Esophagus squamous epithelium (tissue), 5 donors: Measurements from ENCODE around the gene FAM171A1. TPM values are rescaled to one million over a fixed set of nuclear protein-coding genes. Genes with fewer than 3 reads are reported as not detected.

Experiments used
- DNase-seq: peaks from one replicate; lab custom pipeline; 2025; lab: John Stamatoyannopoulos, UW
- H3K27ac ChIP-seq, 4 donors: fragments of 200-600 bp; sonication (generic); one replicate each; pipeline ENCODE4 v1.5.1; 2016 to 2019; ENCODE audit warnings: mild to moderate bottlenecking in 1 of 4
- H3K27me3 ChIP-seq, 4 donors: fragments of 200-600 bp; sonication (generic); 1 replicate in 3 of 4; 2 replicates in 1 of 4; pipeline versions ENCODE4 v1.5.1 to v1.6.0; 2017 to 2021; ENCODE audit warnings: antibody characterized with exemption in 1 of 4
- H3K36me3 ChIP-seq, 3 donors: fragments of 200-600 bp; sonication (generic); one replicate each; pipeline ENCODE4 v1.5.1; 2016 to 2019
- H3K4me1 ChIP-seq, 3 donors: fragments of 200-600 bp; sonication (generic); one replicate each; pipeline ENCODE4 v1.5.1; 2017 to 2019
- H3K4me3 ChIP-seq, 4 donors: fragments of 200-600 bp; sonication (generic); 1 replicate in 3 of 4; 2 replicates in 1 of 4; pipeline ENCODE4 v1.5.1; 2016 to 2019; ENCODE audit warnings: mild to moderate bottlenecking in 2 of 4, moderate library complexity in 1 of 4
- H3K9me3 ChIP-seq, 3 donors: fragments of 200-600 bp; sonication (generic); one replicate each; pipeline ENCODE4 v1.5.1; 2016 to 2019
- POLR2A ChIP-seq, 4 donors: fragments of 450-650 bp; IDR thresholded peaks; one replicate each; pipeline ENCODE4 v1.6.1; 2017; ENCODE audit warnings: antibody characterized with exemption in 4 of 4, mild to moderate bottlenecking in 4 of 4, moderate library complexity in 3 of 4
- WGBS, 2 donors: methylation state at CpG; one replicate each; pipeline ENCODE4 v1.1.5; 2018; 5-methylcytosine and 5-hydroxymethylcytosine counted together
- intact Hi-C: fragments of 100-400 bp; cut with DNase I; formaldehyde crosslinking; loops from one replicate; pipeline ENCODE4 v1.15.0; 2022
- total RNA-seq, 4 donors: library from RNA; depleted of rRNA; stranded (reverse); fragments of >200 nt; gene quantifications; one replicate each; pipeline ENCODE4 v1.1.0, GENCODE V29; 2016
- TF ChIP-seq, protein P1 (sequence below), 6 experiments: fragments of 450-650 bp in 4 of 6; fragments of 200-600 bp in 2 of 6; sonication (generic) in 2 of 6; IDR thresholded peaks; one replicate each; pipeline ENCODE4 v1.5.1; 2016 to 2019; ENCODE audit warnings: antibody characterized with exemption in 6 of 6, mild to moderate bottlenecking in 4 of 6, moderate library complexity in 4 of 6
- donor health status: DM: yes; HTN: yes; CAD: no.

FAM171A1 gene
- total RNA-seq, 4 donors from 2014 or later = 3.8 to 10.9 (median 5.3) TPM

- Histone ChIP-seq H3K4me1 (peaks cover 0 to 22% (median 4%) of the 10 kb centered on the region in 3 donors), H3K4me3 (no peak overlapping the region), H3K27me3 (no peaks in the 10 kb centered on the region), H3K27ac (no peak overlapping the region), H3K36me3 (no peaks in the 10 kb centered on the region), H3K9me3 (no peaks in the 10 kb centered on the region)
- no peak for DNase-seq
- TF ChIP-seq POLR2A (IDR thresholded peaks at IDR 0.05) = no peak
- TF ChIP-seq, protein P1, sequence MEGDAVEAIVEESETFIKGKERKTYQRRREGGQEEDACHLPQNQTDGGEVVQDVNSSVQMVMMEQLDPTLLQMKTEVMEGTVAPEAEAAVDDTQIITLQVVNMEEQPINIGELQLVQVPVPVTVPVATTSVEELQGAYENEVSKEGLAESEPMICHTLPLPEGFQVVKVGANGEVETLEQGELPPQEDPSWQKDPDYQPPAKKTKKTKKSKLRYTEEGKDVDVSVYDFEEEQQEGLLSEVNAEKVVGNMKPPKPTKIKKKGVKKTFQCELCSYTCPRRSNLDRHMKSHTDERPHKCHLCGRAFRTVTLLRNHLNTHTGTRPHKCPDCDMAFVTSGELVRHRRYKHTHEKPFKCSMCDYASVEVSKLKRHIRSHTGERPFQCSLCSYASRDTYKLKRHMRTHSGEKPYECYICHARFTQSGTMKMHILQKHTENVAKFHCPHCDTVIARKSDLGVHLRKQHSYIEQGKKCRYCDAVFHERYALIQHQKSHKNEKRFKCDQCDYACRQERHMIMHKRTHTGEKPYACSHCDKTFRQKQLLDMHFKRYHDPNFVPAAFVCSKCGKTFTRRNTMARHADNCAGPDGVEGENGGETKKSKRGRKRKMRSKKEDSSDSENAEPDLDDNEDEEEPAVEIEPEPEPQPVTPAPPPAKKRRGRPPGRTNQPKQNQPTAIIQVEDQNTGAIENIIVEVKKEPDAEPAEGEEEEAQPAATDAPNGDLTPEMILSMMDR (IDR thresholded peaks at IDR 0.05) = peak in 1 of 6 experiments; percentile 11
- intact Hi-C loops = no loop called here
- WGBS, 2 donors = 63 to 69% methylated on average over 7 of the region's 7 CpGs
These were observed 198.7 kb downstream of the FAM171A1 start for GRCh38 chr10:15172306-15172840.

- Histone ChIP-seq H3K27me3 (no peaks in the 10 kb centered on the region), H3K4me1 (peaks cover 0 to 42% (median 16%) of the 10 kb centered on the region in 3 donors), H3K27ac (peak overlapping the region; percentile 6 to 95 (median 40)), H3K36me3 (no peaks in the 10 kb centered on the region), H3K9me3 (no peaks in the 10 kb centered on the region), H3K4me3 (peak overlapping the region in 3 of 4 donors; percentile 23 to 51 (median 30))
- TF ChIP-seq, protein P1 (IDR thresholded peaks at IDR 0.05) = no peak
- no peak for TF ChIP-seq POLR2A (IDR thresholded peaks at IDR 0.05)
- no peak for DNase-seq
- intact Hi-C loops = no loop called here
- WGBS, 2 donors = 57 to 67% methylated on average over 13 to 15 of the region's 16 CpGs
These were observed 201.3 kb downstream of the FAM171A1 start for GRCh38 chr10:15169555-15170401.

DNA sequence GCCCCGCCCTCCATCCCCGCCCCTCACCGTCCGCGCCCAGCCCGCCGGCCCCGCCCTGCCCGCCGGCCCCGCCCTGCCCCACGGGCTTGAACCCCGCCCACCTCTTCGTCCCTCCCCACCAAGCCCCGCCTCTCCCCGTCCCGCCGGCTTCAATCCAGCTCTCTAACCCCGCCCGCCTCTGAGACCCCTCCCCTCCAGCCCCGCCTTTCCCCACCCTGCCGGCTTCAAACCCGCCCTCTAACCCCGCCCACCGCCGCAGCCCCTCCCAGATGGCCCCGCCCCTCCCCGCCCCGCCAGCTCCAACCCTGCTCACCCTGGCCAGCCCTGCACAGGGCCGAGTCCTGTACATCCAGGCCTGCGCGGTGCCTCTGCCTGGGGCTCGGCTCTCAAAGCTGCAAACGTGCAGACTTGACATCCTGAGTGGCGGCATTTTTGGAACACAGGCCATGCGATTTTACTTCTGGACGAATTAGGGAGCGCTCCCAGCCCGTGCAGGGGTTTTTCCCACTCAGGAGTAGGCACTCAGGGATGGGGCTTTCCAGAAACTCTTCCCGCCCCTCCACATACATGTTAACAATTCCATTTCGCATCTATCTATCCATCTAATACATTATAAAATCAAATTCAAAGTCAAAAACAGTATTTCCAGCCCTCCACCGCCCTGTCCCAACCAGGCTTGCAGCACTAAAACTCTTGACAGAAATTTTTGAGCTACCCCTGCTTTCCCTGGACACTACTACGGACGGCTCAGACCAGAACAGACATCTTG is 202.1 kb downstream of the FAM171A1 start:
- intact Hi-C loops = no loop called here
- Histone ChIP-seq H3K9me3 (no peaks in the 10 kb centered on the region), H3K27ac (peak overlapping the region in 3 of 4 donors; percentile 17 to 95 (median 63)), H3K27me3 (no peaks in the 10 kb centered on the region), H3K4me1 (peaks cover 0 to 42% (median 16%) of the 10 kb centered on the region in 3 donors), H3K36me3 (no peaks in the 10 kb centered on the region), H3K4me3 (peak overlapping the region in 3 of 4 donors; percentile 30 to 93 (median 51))
- WGBS, 2 donors = 53 to 64% methylated on average over 6 to 8 of the region's 44 CpGs
- DNase-seq = peak; percentile 79
- peak in 1 of 4 donors; percentile 24 for TF ChIP-seq POLR2A (IDR thresholded peaks at IDR 0.05)
- TF ChIP-seq, protein P1 (IDR thresholded peaks at IDR 0.05) = no peak

DNA sequence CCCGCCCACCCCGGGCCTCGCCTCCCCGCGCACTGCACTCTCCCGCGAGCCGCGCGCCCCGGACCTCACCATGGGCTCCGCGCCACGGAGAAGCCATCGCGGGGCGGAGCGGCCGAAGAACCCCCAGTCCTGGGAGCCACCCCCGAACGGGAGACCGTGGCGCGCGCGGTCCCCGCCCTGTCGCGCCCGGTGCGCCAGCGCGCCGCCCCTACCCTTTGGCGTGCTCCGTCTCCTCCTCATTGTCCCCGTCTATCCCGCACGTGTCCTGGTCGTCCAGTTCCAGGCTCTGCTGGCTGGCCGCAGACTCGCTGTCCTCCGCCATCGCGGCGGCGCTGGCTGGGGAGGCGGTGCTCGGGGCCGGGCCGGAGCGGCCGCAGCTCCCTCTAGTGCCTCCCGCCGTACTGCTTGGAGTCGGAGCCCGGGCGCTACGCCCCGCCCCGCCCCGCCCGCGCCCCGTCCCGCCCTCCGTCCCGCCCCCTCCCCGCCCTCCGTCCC is 202.8 kb downstream of the FAM171A1 start, which contains the start of gene NMT2:
TSS of gene NMT2 (minus strand) at position 403 of the 495 bp plus-strand sequence. CDS start at position 322, 81 bp downstream.
- peak within 1 kb of the TSS; percentile 88 to 95 (median 90) for H3K27ac ChIP-seq
- H3K4me3 ChIP-seq = peak within 1 kb of the TSS; percentile 69 to 93 (median 86)
- no peaks in the 10 kb centered on the region for H3K36me3 ChIP-seq
- no peaks in the 10 kb centered on the region for H3K27me3 ChIP-seq
- intact Hi-C loops = no loop called here
- 0% methylated on average over 5 of the region's 70 CpGs; no CpG with 5 or more reads in 1 of the 2 donors for WGBS, 2 donors
- H3K4me1 ChIP-seq = peaks cover 0 to 42% (median 16%) of the 10 kb centered on the region in 3 donors
- DNase-seq = peak; percentile 60
- TF ChIP-seq, protein P1 (IDR thresholded peaks at IDR 0.05) = peak; percentile 19 to 57 (median 32)
- peak in 3 of 4 donors; percentile 68 to 93 (median 80) for TF ChIP-seq POLR2A (IDR thresholded peaks at IDR 0.05)
- no peaks in the 10 kb centered on the region for H3K9me3 ChIP-seq
